HG03159 (cell line): Measurements from ENCODE around the gene CCDC50.

Experiments used
- ATAC-seq: cut with Tn5 transposase; IDR thresholded peaks from one replicate; pipeline ENCODE4 v1.9.1; 2021; ENCODE audit warnings: mild to moderate bottlenecking, moderate library complexity; ENCODE audit not compliant: unreplicated experiment

CCDC50 gene, protein sequence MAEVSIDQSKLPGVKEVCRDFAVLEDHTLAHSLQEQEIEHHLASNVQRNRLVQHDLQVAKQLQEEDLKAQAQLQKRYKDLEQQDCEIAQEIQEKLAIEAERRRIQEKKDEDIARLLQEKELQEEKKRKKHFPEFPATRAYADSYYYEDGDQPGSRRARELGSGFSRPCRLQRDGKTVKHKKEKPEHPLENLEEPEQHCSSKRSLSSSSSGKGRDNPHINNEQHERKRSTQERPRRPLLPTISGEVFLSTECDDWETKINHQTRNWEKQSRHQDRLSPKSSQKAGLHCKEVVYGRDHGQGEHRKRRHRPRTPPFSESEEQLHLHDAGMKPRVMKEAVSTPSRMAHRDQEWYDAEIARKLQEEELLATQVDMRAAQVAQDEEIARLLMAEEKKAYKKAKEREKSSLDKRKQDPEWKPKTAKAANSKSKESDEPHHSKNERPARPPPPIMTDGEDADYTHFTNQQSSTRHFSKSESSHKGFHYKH

DNA sequence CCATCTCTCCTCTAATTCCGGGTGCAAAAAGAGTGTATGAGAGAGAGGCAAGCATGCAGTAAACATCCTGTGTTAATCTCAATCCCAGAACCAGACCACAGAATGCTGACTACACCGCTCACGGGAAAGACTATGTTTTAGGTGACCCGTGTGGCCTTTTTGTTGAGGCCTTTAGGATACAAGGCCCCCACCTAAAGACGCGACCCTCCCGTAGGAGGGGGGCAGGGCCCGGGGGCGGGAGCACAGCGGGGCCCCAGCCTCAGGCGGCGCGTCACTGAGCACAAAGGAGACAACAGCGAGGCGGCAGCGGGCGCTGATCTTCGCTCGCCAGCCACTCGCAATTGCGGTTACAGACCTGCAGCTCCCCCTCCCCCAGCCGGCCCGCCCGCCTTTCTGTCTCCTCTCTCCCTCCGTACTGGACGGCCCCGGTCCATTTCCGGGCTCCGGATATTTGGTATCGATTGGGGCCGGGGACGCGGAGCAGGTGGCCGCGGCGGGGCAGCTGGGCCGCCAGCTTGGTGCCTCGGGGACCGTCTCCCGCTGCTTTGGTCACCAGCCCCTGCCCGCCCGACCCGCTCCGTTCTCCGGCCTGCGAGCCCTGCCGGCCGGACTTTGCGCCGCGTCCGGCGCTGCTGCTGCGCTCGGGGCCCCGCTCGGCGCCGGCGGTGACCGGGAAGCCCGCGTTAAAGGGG is at the start of gene CCDC50:
Gene CCDC50 (plus strand): TSS at position 433 of the 692 bp plus-strand sequence. CDS start 281 bp downstream, outside the sequence.
- peak; percentile 83 for ATAC-seq

DNA sequence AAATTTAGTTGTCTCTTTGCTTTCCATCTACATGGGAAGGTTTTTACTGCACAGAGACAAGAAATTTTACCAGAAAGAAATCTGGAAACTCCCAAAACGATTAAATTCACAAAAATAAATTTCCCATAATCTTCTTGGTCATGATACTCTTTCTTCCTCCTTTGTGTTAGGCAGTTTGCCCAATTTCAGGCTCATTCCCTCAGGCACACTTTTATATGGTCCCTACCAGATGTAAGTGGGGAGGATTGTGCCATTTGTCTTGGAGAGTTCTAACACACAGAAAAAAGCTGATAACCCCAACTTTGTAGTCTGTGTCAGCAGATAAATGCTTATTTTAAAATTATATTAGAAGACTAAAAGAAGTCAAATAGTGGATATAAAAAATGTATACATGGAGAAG is 49.1 kb upstream of the CCDC50 start:
- ATAC-seq = no peak

- no peak for ATAC-seq
Measured at GRCh38 chr3:191280882-191281281, 48.3 kb upstream of the CCDC50 start.

GRCh38 chr3:191282251-191283185 is 46.7 kb upstream of the CCDC50 start:
- ATAC-seq = no peak

GRCh38 chr3:191283400-191283799 is 45.8 kb upstream of the CCDC50 start:
- ATAC-seq = no peak

DNA sequence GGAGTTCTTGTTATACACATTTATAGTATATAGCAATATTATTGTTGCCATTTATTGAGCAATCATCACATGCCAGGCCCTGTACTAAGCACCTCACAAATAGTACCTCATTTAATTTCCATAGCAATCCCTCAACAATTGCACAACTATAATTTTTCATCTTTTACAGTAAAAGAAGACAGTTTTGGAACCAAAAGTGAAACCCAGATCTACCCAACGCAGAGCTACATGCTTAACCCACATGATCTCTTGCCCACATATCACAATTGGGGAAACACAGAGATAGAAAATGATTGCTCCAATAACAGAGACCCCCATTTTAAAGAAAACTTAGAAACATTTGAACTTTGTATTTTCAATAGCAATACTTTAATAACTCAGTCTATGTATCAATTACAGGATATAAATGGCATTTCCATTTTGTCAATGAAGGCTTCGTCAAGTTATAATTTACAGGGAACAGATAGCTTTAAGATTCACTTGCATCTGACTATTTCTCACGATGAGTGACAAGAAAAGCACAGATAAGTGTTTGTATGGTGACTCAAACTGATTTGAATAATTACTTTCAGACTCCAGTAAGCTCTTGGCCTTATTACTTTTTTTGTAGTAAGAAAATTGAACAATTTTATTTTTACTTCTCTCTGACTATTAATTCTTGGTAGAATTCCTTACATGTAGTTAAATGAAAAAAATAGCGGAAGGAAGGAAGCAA is 38.7 kb upstream of the CCDC50 start:
- ATAC-seq = peak; percentile 90

- ATAC-seq = no peak
Measured at GRCh38 chr3:191292243-191293015, 36.8 kb upstream of the CCDC50 start.

DNA sequence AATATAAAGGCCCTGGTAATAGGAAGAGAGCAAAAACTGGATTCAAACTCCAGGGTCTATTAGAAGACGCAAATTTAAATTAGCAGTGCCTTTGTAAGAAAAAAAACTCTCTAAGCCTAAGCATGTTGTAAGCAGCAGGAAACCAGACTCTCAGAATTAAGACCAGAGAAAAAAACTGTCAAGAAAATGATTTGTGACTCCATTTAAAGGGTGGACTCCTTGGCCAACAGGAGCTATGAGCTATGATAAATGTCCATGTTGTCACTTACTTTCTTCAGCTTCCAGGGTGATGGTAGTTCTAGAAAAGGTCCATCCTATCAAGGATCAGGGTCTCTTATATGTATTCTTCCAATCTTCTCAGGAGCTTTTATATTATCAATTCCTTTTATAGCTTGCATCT is 34.9 kb upstream of the CCDC50 start:
- no peak for ATAC-seq

DNA sequence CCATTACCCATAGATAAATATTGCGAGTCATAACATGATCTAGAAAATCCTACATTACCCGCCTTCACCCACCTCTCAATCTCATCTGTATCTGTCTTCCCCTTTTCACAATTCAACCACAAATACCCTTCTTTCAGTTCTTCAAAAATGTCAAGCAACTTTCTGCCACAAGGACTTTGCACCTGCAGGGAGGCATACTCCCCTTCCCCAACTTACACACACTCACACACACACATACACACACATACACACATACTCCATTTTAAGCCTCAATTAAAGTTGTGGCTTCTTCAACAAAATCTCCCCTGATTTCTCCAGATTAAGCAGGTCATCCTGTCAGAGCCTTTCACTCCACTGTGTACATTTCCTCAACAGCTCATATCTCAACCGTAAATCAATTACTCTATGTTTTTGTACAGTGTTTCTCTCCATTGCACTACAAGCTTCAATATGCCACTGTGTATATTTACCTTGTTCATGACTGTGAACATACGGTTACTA is 33.1 kb upstream of the CCDC50 start:
- ATAC-seq = peak; percentile 89

- no peak for ATAC-seq
Measured at GRCh38 chr3:191298846-191299245, 30.3 kb upstream of the CCDC50 start.

DNA sequence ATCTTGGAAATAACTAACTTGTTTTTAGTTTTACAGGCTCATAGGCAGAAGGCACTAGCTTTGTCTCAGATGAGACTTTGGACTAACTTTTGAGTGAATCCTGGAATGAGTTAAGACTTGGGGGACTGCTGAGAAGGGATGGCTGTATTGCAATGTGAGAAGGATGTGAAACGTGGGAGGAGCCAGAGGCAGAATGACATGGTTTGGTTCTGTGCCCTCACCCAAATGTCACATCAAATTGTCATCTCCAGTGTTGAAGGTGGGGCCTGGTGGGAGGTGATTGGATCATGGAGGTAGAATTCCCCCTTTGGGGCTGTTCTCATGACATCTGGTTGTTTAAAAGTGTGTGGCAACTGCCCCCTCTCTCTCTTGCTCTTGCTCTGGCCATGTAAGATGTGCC is 28.8 kb upstream of the CCDC50 start:
- ATAC-seq = no peak

GRCh38 chr3:191301017-191301416 is 28.2 kb upstream of the CCDC50 start:
- ATAC-seq = peak; percentile 74

DNA sequence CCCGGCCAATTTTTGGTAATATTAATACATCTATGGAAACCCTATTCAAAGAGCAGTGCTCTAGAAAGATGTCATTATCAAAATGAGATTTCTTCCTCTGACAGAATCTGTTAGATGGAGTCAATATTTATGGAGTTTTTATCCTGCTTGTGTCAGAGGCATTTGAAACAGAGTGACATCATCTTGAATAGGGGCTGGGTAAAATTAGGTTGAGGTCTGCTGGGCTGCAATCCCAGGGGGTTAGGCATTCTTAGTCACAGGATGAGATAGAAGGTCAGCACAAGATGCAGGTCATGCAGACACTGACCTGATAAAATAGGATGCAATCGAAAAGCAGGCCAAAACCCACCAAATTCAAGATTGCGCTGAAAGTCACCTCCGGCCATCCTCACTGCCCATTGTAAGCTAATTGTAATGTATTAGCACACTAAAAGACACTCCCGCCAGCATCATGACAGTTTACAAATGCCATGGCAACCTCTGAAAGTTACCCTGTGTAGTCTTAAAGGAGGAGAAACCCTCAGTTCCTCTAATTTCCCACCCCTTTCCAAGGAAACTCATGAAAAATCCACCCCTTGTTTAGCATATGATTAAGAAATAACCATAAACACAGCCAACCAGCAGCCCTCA is 27.3 kb upstream of the CCDC50 start:
- no peak for ATAC-seq

DNA sequence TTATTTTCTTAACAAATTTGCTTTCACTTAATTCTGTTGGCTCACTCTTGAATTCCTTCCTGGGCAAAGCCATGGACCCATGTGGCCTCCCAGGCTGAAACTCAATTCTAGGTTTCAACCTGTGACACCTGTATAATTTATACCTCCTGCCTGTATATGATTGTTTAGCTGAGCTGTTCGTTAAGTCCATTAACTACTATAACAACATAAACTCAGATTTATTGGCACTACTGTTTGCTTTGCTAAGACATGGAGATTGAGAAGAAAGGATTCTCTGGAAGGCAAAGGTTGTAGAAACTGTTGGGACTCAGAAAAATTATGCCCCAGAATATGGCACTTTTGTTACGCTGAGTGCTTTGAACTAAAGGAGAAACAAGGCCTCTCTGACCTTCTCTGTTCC is 26.7 kb upstream of the CCDC50 start:
- no peak for ATAC-seq

DNA sequence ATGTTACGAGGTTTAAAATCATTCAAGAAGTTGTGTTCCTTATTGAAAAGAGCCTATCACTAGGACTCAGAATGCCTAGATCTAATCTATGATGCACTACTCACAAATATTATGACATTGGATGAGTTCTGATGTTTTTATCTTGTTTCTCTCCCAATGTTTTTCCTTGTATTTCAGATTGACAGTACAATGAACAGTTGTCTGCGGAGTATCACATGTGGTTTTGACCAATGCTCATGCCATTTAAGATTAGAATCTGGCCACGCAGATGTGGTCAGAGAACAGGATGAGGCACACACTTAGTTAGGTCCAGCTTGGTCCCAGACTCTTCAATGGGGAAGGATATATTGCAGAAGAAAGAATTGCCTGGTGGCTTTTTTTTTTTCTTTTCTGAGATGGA is 25.6 kb upstream of the CCDC50 start:
- no peak for ATAC-seq

DNA sequence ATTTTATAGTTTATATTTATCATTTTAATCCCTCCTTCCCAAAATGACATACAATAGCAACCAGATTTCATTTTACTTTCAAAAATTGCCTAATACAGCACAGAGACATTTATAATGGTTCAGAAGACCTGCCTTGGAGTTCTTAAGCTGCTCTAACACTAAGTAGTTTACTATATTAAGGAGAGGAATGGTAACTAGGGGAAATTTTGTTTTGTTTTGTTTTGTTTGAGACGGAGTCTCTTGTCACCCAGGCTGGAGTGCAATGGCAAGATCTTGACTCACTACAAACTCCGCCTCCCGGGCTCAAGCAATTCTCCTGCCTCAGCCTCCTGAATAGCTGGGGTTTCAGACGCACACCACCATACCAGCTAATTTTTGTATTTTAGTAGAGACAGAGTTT is 22.8 kb upstream of the CCDC50 start:
- no peak for ATAC-seq

GRCh38 chr3:191307341-191307740 is 21.9 kb upstream of the CCDC50 start:
- no peak for ATAC-seq

GRCh38 chr3:191313296-191313695 is 15.9 kb upstream of the CCDC50 start:
- no peak for ATAC-seq

GRCh38 chr3:191314109-191314728 is 15.0 kb upstream of the CCDC50 start:
- ATAC-seq = no peak
